ENCODE data around the gene KIF14.

Gene KIF14

DNA sequence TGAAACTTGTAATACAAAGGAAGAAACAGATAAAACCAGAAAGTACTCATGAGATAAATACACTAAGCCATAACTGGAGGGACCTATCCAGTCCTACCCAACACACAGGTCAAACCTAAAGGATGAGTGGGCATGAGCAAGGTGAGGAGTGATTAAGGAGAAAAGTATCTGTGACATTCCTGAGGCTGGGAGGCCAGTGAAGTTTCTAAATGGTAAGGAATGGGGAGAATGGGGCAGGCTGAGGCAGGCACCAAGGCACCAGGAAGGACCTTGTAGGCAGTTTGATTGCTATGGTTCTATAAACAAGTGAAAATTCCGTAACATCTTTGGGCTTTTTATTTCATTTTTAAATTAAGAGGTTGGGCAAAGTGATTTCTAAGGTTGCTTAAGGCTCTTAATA is 38.7 kb upstream of the KIF14 start:
- TF ChIP-seq, protein P1, sequence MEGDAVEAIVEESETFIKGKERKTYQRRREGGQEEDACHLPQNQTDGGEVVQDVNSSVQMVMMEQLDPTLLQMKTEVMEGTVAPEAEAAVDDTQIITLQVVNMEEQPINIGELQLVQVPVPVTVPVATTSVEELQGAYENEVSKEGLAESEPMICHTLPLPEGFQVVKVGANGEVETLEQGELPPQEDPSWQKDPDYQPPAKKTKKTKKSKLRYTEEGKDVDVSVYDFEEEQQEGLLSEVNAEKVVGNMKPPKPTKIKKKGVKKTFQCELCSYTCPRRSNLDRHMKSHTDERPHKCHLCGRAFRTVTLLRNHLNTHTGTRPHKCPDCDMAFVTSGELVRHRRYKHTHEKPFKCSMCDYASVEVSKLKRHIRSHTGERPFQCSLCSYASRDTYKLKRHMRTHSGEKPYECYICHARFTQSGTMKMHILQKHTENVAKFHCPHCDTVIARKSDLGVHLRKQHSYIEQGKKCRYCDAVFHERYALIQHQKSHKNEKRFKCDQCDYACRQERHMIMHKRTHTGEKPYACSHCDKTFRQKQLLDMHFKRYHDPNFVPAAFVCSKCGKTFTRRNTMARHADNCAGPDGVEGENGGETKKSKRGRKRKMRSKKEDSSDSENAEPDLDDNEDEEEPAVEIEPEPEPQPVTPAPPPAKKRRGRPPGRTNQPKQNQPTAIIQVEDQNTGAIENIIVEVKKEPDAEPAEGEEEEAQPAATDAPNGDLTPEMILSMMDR (IDR thresholded peaks at IDR 0.05; ENCODE audit: low read depth, low read length), result no peak
- DNase-seq (ENCODE audit: low read depth in 2 of 2), result no peak
- H3K4me3 ChIP-seq (replicated peaks in 1 of 2; ENCODE audit: low read depth in 2 of 2, low read length in 2 of 2), result no peak overlapping the region

DNA sequence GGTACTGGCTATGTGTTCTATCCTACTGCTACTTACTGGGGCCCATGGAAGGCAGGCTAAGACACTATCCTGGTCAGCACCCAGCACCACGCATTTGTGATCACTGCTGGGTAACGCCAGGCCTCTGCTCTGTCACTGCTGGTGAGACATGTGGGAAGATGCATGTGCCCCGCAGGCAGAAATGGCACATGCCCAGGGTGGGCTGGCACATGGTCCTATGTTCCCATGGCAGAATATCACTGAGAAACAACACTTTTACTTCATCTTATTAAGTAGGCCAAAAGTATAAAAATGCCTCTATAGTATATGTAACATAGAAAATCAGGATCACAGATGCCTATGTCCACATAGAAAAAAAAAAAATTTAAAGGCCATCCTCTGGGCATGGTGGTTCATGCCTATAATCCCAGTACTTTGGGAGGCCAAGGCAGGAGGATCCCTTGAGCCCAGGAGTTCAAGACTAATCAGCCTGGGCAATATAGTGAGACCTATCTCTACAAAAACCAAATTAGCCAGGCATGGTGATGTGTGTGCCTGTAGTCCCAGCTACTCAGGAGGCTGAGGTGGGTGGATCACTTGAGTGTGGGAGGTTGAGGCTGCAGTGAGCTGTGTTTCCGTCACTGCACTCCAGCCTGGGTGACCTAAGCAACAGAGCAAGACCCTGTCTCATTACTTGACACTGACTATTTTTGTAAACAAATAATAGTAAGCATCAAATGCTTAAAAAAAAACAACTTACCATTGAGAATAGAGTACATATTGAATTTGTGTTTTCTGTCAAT is 37.7 kb upstream of the KIF14 start:
- DNase-seq (ENCODE audit: low read depth in 2 of 2), result no peak
- TF ChIP-seq, protein P1 (IDR thresholded peaks at IDR 0.05; ENCODE audit: low read depth, low read length), result no peak
- H3K4me3 ChIP-seq (replicated peaks in 1 of 2; ENCODE audit: low read depth in 2 of 2, low read length in 2 of 2), result no peak overlapping the region

DNA sequence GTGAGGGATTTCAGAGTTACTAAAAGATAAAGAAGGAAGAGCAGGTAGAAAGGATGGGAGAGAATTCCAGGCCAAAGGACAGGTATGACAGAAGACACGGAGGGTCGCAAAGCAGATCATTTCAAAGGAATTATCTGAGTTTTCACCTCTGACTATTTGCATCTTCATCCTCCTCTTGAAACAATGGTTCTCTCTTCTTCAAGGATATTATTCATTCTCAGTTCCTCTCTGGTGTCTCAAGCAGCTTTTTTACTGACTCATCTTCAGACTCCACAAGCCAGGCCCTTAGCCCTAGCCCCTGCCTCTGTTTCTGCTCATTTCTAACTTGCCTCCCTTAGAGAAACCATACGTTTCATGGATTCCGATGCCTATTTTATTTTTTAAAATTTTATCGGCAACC is 34.1 kb upstream of the KIF14 start:
- no peak for DNase-seq (ENCODE audit: low read depth in 2 of 2)
- no peak overlapping the region for H3K4me3 ChIP-seq (replicated peaks in 1 of 2; ENCODE audit: low read depth in 2 of 2, low read length in 2 of 2)
- TF ChIP-seq, protein P1 (IDR thresholded peaks at IDR 0.05; ENCODE audit: low read depth, low read length), result no peak

DNA sequence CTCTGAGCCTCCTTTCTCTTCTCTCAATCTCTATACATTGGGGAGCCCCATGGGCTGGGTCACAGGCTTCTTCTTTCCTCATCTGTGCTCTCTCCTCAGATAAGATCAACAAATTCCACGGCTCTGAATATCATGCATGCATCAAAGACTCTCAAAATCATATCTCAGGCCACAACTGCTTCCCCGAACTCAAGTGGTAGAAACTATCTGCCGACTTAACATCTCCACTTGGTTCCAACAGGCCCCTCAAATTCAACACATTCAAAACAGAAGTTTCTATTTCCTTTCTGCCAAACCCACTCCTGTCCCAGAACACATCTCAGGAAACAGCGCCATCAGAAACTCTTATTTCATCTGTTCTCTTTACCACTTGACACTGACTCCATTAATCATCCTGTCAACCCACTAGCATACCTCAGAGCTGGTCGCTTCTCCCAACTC is 32.5 kb upstream of the KIF14 start:
- DNase-seq (ENCODE audit: low read depth in 2 of 2), result no peak
- TF ChIP-seq, protein P1 (IDR thresholded peaks at IDR 0.05; ENCODE audit: low read depth, low read length), result no peak
- no peak overlapping the region for H3K4me3 ChIP-seq (replicated peaks in 1 of 2; ENCODE audit: low read depth in 2 of 2, low read length in 2 of 2)

DNA sequence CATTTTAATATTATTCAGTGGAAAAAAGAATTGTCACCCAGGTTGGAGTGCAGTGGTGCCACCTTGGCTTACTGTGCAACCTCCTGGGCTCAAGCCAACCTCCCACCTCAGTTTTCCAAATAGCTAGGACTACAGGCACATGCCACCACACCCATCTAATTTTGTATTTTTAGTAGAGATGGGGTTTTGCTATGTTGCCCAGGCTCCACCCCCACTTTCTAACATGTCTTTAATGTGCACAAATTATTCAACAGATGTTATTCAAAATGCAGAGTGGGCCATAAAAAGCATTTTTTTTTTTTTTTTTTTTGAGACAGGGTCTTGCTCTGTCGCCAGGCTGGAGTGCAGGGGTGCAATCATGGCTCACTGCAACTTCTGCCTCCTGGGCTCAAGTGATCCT is 31.8 kb upstream of the KIF14 start:
- no peak for DNase-seq (ENCODE audit: low read depth in 2 of 2)
- TF ChIP-seq, protein P1 (IDR thresholded peaks at IDR 0.05; ENCODE audit: low read depth, low read length), result no peak
- H3K4me3 ChIP-seq (replicated peaks in 1 of 2; ENCODE audit: low read depth in 2 of 2, low read length in 2 of 2), result no peak overlapping the region

DNA sequence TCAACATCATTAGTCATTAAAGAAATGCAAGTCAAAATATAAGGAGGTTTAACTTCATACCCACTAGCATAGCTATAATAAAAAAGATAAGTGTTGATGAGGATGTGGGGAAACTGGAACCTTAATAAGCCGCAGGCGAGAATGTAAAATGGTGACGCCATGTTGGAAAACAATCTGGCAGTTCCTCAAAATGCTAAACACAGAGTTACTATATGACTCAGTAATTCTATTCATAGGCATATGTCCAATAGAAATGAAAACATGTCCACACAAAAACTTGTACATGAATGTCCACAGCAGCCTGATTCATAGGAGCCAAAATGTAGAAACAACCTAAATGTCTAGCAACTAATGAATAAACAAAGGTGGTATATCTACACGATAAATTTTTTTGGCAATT is 26.0 kb upstream of the KIF14 start:
- TF ChIP-seq, protein P1 (IDR thresholded peaks at IDR 0.05; ENCODE audit: low read depth, low read length), result no peak
- no peak overlapping the region for H3K4me3 ChIP-seq (replicated peaks in 1 of 2; ENCODE audit: low read depth in 2 of 2, low read length in 2 of 2)
- no peak for DNase-seq (ENCODE audit: low read depth in 2 of 2)

DNA sequence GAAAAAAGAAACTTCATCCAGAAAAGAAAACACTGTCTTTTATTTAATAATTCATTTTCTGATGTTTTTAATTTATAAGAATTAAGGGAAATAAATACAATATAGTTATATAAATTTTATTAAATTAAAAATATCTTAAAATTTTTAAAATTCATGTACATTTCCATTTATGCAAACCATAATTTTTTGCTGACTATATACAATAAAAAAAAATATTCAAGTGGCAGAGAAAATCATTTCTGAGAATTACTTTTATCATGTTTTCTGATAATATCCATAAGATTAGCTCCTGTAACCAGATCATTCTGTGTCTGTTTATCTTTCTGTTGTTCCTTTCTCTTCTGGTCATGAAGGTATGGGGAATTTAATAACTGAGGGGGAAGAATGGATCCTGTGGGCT is 23.5 kb upstream of the KIF14 start:
- TF ChIP-seq, protein P1 (IDR thresholded peaks at IDR 0.05; ENCODE audit: low read depth, low read length), result no peak
- no peak overlapping the region for H3K4me3 ChIP-seq (replicated peaks in 1 of 2; ENCODE audit: low read depth in 2 of 2, low read length in 2 of 2)
- no peak for DNase-seq (ENCODE audit: low read depth in 2 of 2)
